Ectodermal cell (in vitro differentiated cells): ENCODE results near the gene FAM229B. TPM values are rescaled to one million over a fixed set of nuclear protein-coding genes. Genes with fewer than 3 reads are reported as not detected.
A peak's percentile ranks its signal among the peaks of the same experiment; 100 is the strongest.

Source experiments
- H3K27ac ChIP-seq: 2 replicates; pipeline ENCODE4 v1.7.0; 2013; ENCODE audit warnings: mild to moderate bottlenecking, low read depth, low read length; ENCODE audit not compliant: insufficient read depth, poor library complexity, severe bottlenecking
- H3K27me3 ChIP-seq: 2 replicates; pipeline ENCODE4 v1.7.0; 2013; ENCODE audit warnings: mild to moderate bottlenecking, low read length; ENCODE audit not compliant: insufficient read depth, control insufficient read depth, poor library complexity, severe bottlenecking
- H3K36me3 ChIP-seq: one replicate; pipeline ENCODE4 v1.7.0; 2013; ENCODE audit warnings: low read length; ENCODE audit not compliant: control insufficient read depth, insufficient read depth
- H3K4me1 ChIP-seq: one replicate; pipeline ENCODE4 v1.7.0; 2013; ENCODE audit warnings: low read length; ENCODE audit not compliant: control insufficient read depth, insufficient read depth
- H3K4me3 ChIP-seq: 2 replicates; pipeline ENCODE4 v1.7.0; 2013; ENCODE audit warnings: low read depth, low read length, control low read depth; ENCODE audit not compliant: insufficient read depth
- H3K9me3 ChIP-seq: 2 replicates; pipeline ENCODE4 v1.7.0; 2013; ENCODE audit warnings: mild to moderate bottlenecking, low read length, moderate library complexity; ENCODE audit not compliant: control insufficient read depth
- WGBS, 2 experiments: methylation state at CpG; one replicate each; pipeline ENCODE4 v1.1.7; 2013; ENCODE audit warnings: missing lambda C conversion rate in 2 of 2; 5-methylcytosine and 5-hydroxymethylcytosine counted together
- polyA plus RNA-seq, 4 experiments: library from polyadenylated mRNA; stranded (reverse); fragments of 50-300 nt; gene quantifications; one replicate each; pipeline ENCODE4 v1.2.3, GENCODE V29; 2013

The FAM229B gene, protein sequence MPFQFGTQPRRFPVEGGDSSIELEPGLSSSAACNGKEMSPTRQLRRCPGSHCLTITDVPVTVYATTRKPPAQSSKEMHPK
- polyA plus RNA-seq (2013, experiment 1 of 4) = 27.8 TPM
- polyA plus RNA-seq (2013, experiment 2 of 4) = 28.0 TPM
- 28.9 TPM for polyA plus RNA-seq (2013, experiment 3 of 4)
- 33.2 TPM for polyA plus RNA-seq (2013, experiment 4 of 4)

DNA sequence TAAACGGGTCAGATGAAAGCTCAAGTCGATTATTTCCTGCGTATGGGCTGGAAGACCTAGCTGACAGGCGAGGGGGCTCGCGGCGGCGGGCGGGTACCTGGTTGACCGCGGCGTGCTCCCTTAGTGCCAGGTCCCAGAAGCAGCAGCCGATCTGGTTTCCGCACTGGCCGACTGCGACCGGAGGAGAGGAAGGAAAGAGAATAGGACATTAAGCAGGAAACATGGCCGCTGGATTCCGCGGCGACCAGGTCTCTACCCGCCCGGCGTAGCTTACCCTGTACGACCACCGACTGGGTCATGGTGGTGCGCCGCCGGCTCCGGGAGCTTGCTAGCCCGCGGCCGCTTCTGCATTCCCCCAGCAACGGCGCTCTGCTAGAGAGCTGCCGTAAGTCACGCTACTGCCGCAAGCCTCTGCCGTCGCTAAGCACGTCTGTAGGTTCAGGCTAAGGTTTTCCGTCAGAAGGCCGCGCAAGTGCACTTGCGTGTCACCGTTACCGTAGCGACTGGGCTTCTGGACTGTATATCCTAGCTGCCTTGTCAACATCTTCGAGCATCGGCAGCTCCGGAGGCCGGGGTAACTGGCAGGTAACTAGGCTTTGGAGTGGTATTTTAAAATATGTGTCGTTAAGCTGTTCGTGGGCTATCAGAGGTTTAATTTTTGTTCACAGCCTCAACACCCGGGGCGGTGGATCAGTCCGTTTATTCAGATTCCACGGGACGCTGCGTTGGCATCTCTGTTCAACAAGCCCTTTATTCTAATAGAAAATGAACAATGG, at the start of gene FAM229B, which contains the start of gene TUBE1:
Gene FAM229B, plus strand, starts transcription at position 456 of the 776 bp plus-strand sequence. CDS start 11,693 bp downstream, outside the sequence.
Gene TUBE1, minus strand, starts transcription at position 347 of the 776 bp plus-strand sequence. Its CDS starts 48 bp downstream, at position 299.
- Histone ChIP-seq H3K27me3 (no peaks in the 10 kb centered on the region), H3K36me3 (peaks cover 4% of the 10 kb centered on the region), H3K4me1 (no peaks in the 10 kb centered on the region), H3K9me3 (no peaks in the 10 kb centered on the region), H3K27ac (peak within 1 kb of the TSS; percentile 82), H3K4me3 (peak within 1 kb of the TSS; percentile 94)
- WGBS, 2 experiments = 0 to 1% methylated on average over 60 of the region's 60 CpGs

GRCh38 chr6:112037783-112038216, 49.6 kb upstream of the FAM229B start:
- no peaks in the 10 kb centered on the region for H3K4me1 ChIP-seq
- WGBS, 2 experiments = 87 to 91% methylated on average over 8 of the region's 8 CpGs
- H3K4me3 ChIP-seq = no peak overlapping the region
- no peaks in the 10 kb centered on the region for H3K27me3 ChIP-seq
- H3K9me3 ChIP-seq = no peaks in the 10 kb centered on the region
- no peaks in the 10 kb centered on the region for H3K36me3 ChIP-seq
- no peak overlapping the region for H3K27ac ChIP-seq

DNA sequence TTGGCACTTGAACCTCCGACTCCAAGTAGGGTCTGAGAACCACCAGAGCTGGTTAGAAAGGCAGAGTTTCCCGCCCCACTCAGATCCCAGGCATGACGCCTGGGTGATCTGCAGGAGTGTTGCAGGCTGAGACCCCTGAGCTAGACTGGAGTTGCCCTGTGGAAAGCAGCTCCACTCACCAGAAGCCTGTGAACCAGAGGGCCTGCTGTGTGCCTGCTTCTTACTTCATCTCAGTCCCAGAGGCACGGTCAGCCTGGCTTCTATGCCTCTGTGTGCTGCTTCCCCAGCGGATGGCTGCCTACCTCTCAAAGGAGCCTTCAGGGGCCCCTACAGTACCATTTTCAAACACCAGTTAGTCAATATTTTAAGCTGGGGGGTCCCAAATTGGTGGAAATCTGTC, 49.1 kb upstream of the FAM229B start:
- Histone ChIP-seq H3K36me3 (no peaks in the 10 kb centered on the region), H3K9me3 (no peaks in the 10 kb centered on the region), H3K4me1 (no peaks in the 10 kb centered on the region), H3K27ac (no peak overlapping the region), H3K27me3 (no peaks in the 10 kb centered on the region), H3K4me3 (no peak overlapping the region)
- 85 to 88% methylated on average over 5 of the region's 5 CpGs for WGBS, 2 experiments

DNA sequence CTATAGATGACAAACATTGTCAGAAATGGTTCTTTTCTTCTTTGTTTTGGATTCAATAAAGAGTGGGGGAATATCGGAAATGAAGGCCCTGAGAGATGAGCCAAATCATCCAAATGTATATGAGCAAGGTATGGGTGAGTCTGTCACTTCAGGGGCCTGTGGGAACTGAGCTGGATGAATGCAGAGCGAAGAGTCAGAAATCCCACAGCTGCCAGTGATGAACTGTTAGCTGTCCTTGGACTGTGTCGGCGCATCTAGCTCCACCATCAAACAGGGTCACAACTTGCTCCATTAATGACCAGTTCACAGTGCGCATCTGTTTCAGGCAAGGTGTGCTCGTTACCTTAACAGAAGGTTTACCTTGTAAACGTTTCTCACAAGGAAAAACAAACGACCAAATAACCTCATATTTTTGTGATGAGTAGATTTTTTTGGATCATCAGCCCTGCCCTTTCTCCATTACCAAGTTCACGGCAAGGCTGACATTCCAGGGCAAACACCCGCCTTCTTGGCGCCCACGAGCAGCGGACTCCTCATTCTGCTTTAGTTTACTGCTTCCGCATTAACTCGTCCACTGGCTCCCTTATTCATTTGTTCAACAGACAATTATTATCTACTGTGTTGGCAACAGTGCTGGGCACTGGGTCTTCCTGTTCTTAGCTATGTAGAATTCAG, 48.5 kb upstream of the FAM229B start:
- no peaks in the 10 kb centered on the region for H3K27me3 ChIP-seq
- H3K4me1 ChIP-seq = no peaks in the 10 kb centered on the region
- H3K36me3 ChIP-seq = no peaks in the 10 kb centered on the region
- no peaks in the 10 kb centered on the region for H3K9me3 ChIP-seq
- H3K27ac ChIP-seq = no peak overlapping the region
- WGBS, 2 experiments = 92 to 95% methylated on average over 14 to 15 of the region's 15 CpGs
- H3K4me3 ChIP-seq = no peak overlapping the region

- Histone ChIP-seq H3K9me3 (no peaks in the 10 kb centered on the region), H3K4me1 (no peaks in the 10 kb centered on the region), H3K4me3 (no peak overlapping the region), H3K27me3 (no peaks in the 10 kb centered on the region), H3K27ac (no peak overlapping the region), H3K36me3 (no peaks in the 10 kb centered on the region)
- 70 to 73% methylated on average over 2 of the region's 2 CpGs for WGBS, 2 experiments
Observed at GRCh38 chr6:112039431-112039770, 48.0 kb upstream of the FAM229B start.

- no peaks in the 10 kb centered on the region for H3K27me3 ChIP-seq
- H3K4me3 ChIP-seq = no peak overlapping the region
- H3K36me3 ChIP-seq = no peaks in the 10 kb centered on the region
- no peaks in the 10 kb centered on the region for H3K4me1 ChIP-seq
- H3K9me3 ChIP-seq = no peaks in the 10 kb centered on the region
- no peak overlapping the region for H3K27ac ChIP-seq
- WGBS, 2 experiments = 89 to 90% methylated on average over 1 of the region's 1 CpG
Observed at GRCh38 chr6:112040956-112041355, 46.4 kb upstream of the FAM229B start.

- Histone ChIP-seq H3K9me3 (peaks cover 1% of the 10 kb centered on the region), H3K27ac (no peak overlapping the region), H3K4me1 (no peaks in the 10 kb centered on the region), H3K4me3 (no peak overlapping the region), H3K36me3 (no peaks in the 10 kb centered on the region), H3K27me3 (no peaks in the 10 kb centered on the region)
- WGBS, 2 experiments = 92 to 95% methylated on average over 2 to 3 of the region's 3 CpGs
Observed at GRCh38 chr6:112041535-112041934, 45.9 kb upstream of the FAM229B start.

DNA sequence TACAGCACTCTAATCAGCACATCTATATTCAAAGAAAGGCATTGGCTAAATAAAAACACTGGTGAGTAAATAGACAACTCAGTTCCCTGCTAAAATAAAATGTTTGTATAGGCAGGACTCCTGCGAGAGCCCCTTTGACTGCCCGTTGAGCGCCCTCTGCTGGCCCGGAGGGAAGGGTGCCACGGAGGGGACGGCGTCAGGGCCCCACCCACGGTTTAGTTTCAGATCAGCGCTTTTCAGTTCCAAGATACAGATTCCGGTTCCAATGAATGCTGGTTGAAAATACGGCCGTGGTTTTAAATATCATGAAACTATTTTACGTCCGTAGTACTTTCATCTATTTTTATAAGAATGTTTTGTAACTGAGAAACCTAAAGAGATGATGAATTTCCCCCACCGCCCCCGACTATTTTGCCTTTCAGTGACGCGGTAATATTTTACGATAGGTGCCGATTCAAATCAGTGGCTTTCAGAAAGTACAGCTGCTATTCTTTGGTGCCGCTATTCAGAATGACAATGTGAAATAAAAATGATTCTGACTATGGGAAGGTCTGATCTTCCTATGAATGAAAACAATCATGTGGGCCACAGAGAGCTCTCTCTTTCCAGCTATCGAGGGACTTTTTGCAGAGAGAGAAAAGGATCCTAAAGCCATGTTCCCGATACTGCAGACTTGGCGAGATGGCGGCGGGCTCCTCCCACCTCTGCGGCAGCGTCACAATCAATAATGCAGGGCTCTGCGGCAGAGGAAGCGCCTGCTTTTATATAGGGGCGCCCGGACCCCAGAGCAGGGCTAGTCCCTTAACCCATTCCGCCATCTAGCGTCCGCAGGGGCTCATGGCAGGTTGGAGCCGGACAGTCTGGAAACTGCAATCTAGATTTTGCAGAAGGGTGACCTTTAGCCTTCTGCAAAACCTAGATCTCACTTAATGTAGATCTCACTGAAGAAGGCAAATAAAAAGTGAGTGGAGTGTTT, 44.1 kb upstream of the FAM229B start:
- H3K27me3 ChIP-seq = no peaks in the 10 kb centered on the region
- 1% methylated on average over 33 to 34 of the region's 36 CpGs for WGBS, 2 experiments
- peak overlapping the region; percentile 66 for H3K4me3 ChIP-seq
- H3K36me3 ChIP-seq = no peaks in the 10 kb centered on the region
- no peaks in the 10 kb centered on the region for H3K4me1 ChIP-seq
- peaks cover 3% of the 10 kb centered on the region for H3K9me3 ChIP-seq
- H3K27ac ChIP-seq = peak overlapping the region; percentile 90

- peaks cover 3% of the 10 kb centered on the region for H3K9me3 ChIP-seq
- H3K27ac ChIP-seq = no peak overlapping the region
- no peak overlapping the region for H3K4me3 ChIP-seq
- no peaks in the 10 kb centered on the region for H3K27me3 ChIP-seq
- 70 to 79% methylated on average over 8 of the region's 8 CpGs for WGBS, 2 experiments
- no peaks in the 10 kb centered on the region for H3K4me1 ChIP-seq
- no peaks in the 10 kb centered on the region for H3K36me3 ChIP-seq
Observed at GRCh38 chr6:112044196-112044595, 43.2 kb upstream of the FAM229B start.
